Mucosa of rectum (tissue), 2 donors: ENCODE measurements around the gene ANXA6.

Source experiments
- H3K27ac ChIP-seq, 2 donors: one replicate each; pipeline ENCODE4 v1.7.0; 2013; ENCODE audit warnings: inconsistent platforms in 2 of 2, low read depth in 2 of 2, low read length in 2 of 2
- H3K27me3 ChIP-seq, 2 donors: one replicate each; pipeline ENCODE4 v1.7.0; 2013; ENCODE audit warnings: low read length in 2 of 2; ENCODE audit not compliant: control insufficient read depth in 2 of 2, insufficient read depth in 2 of 2
- H3K36me3 ChIP-seq, 2 donors: one replicate each; pipeline ENCODE4 v1.7.0; 2013; ENCODE audit warnings: low read length in 2 of 2; ENCODE audit not compliant: control insufficient read depth in 2 of 2, insufficient read depth in 2 of 2
- H3K4me1 ChIP-seq, 2 donors: one replicate each; pipeline ENCODE4 v1.7.0; 2013; ENCODE audit warnings: low read length in 2 of 2, mild to moderate bottlenecking in 1 of 2; ENCODE audit not compliant: control insufficient read depth in 2 of 2, insufficient read depth in 2 of 2
- H3K4me3 ChIP-seq, 2 donors: one replicate each; pipeline ENCODE4 v1.7.0; 2013; ENCODE audit warnings: low read length in 2 of 2
- H3K9ac ChIP-seq, 2 donors: one replicate each; pipeline ENCODE4 v1.7.0; 2013; ENCODE audit warnings: low read length in 2 of 2, low read depth in 1 of 2, mild to moderate bottlenecking in 1 of 2
- H3K9me3 ChIP-seq, 2 donors: one replicate each; pipeline ENCODE4 v1.7.0; 2013; ENCODE audit warnings: low read length in 2 of 2; ENCODE audit not compliant: control insufficient read depth in 2 of 2
- donor health status: healthy.
- donor health status: Normal muscosa, but diverticular disease.

ANXA6 gene

GRCh38 chr5:151107084-151107483 lies 50.5 kb downstream of the ANXA6 start:
- Histone ChIP-seq H3K27me3 (no peaks in the 10 kb centered on the region), H3K9ac (peak overlapping the region; percentile 28 to 58), H3K36me3 (peaks cover 8 to 51% of the 10 kb centered on the region in 2 donors), H3K4me1 (peaks cover 38 to 54% of the 10 kb centered on the region in 2 donors), H3K27ac (peak overlapping the region; percentile 75 to 85), H3K4me3 (peak overlapping the region in 1 of 2 donors; percentile 14), H3K9me3 (no peaks in the 10 kb centered on the region)

GRCh38 chr5:151106509-151106908 lies 51.1 kb downstream of the ANXA6 start:
- Histone ChIP-seq H3K27ac (peak overlapping the region; percentile 75 to 85), H3K36me3 (peaks cover 8 to 55% of the 10 kb centered on the region in 2 donors), H3K9ac (peak overlapping the region; percentile 28 to 58), H3K4me1 (peaks cover 42 to 59% of the 10 kb centered on the region in 2 donors), H3K9me3 (no peaks in the 10 kb centered on the region), H3K27me3 (no peaks in the 10 kb centered on the region), H3K4me3 (peak overlapping the region in 1 of 2 donors; percentile 14)

GRCh38 chr5:151106043-151106442 lies 51.5 kb downstream of the ANXA6 start:
- H3K9ac ChIP-seq, result no peak overlapping the region
- peaks cover 46 to 60% of the 10 kb centered on the region in 2 donors for H3K4me1 ChIP-seq
- H3K4me3 ChIP-seq, result peak overlapping the region in 1 of 2 donors; percentile 14
- H3K9me3 ChIP-seq, result no peaks in the 10 kb centered on the region
- peaks cover 8 to 57% of the 10 kb centered on the region in 2 donors for H3K36me3 ChIP-seq
- no peaks in the 10 kb centered on the region for H3K27me3 ChIP-seq
- H3K27ac ChIP-seq, result peak overlapping the region; percentile 75 to 85

GRCh38 chr5:151105561-151105960 lies 52.0 kb downstream of the ANXA6 start:
- no peak overlapping the region for H3K9ac ChIP-seq
- peaks cover 48 to 60% of the 10 kb centered on the region in 2 donors for H3K4me1 ChIP-seq
- H3K27ac ChIP-seq, result peak overlapping the region; percentile 25 to 85
- no peak overlapping the region for H3K4me3 ChIP-seq
- peaks cover 8 to 53% of the 10 kb centered on the region in 2 donors for H3K36me3 ChIP-seq
- H3K27me3 ChIP-seq, result no peaks in the 10 kb centered on the region
- no peaks in the 10 kb centered on the region for H3K9me3 ChIP-seq

GRCh38 chr5:151104795-151105194 lies 52.8 kb downstream of the ANXA6 start:
- Histone ChIP-seq H3K4me1 (peaks cover 51 to 63% of the 10 kb centered on the region in 2 donors), H3K27me3 (no peaks in the 10 kb centered on the region), H3K9me3 (no peaks in the 10 kb centered on the region), H3K4me3 (no peak overlapping the region), H3K9ac (no peak overlapping the region), H3K36me3 (peaks cover 8 to 47% of the 10 kb centered on the region in 2 donors), H3K27ac (peak overlapping the region; percentile 24 to 44)

DNA sequence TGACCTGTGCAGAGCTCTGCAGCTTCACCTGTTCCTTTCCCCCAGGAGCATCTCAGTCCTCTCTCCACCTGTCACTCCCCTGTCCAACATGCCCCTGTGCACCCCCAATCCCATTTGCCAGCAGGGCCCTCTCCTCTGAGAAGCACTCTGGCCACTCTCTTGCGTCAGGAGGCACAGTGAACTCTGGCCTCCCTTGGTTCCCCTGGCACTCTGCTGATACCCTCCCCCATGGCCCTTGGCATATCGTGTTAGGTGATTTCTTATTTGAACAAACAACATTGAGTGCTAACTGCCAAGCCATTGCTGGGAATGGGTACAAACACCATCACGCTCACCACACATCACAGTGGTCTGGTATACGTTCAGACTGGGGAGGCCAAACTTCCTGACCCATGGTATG lies 55.8 kb downstream of the ANXA6 start:
- Histone ChIP-seq H3K4me1 (peaks cover 49 to 58% of the 10 kb centered on the region in 2 donors), H3K27ac (peak overlapping the region in 1 of 2 donors; percentile 82), H3K4me3 (no peak overlapping the region), H3K9ac (no peak overlapping the region), H3K9me3 (no peaks in the 10 kb centered on the region), H3K27me3 (no peaks in the 10 kb centered on the region), H3K36me3 (peaks cover 0 to 32% of the 10 kb centered on the region in 2 donors)

DNA sequence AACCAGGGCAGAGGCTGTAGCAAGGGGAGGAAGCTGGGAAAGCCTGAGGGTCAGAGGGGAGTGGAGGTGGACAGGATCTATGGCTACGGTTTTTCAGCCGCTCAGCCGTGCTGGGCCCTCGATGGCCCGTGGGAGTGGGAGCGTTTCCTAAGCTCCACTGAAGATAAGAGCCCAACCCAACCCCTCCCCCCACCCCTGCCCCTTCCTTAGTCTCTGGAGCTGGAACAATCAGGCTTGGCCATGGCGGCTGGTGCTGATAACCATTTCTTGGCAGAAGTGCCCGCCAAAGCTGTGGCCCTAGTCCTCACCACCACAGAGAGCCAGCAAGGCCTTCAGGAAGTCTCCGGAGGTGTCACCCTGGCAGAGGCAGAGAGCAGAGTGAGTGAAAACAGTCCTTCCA lies 56.4 kb downstream of the ANXA6 start:
- Histone ChIP-seq H3K4me1 (peaks cover 50 to 58% of the 10 kb centered on the region in 2 donors), H3K9ac (peak overlapping the region in 1 of 2 donors; percentile 44), H3K9me3 (no peaks in the 10 kb centered on the region), H3K27ac (peak overlapping the region; percentile 81 to 82), H3K36me3 (peaks cover 0 to 26% of the 10 kb centered on the region in 2 donors), H3K27me3 (no peaks in the 10 kb centered on the region), H3K4me3 (no peak overlapping the region)

- Histone ChIP-seq H3K27me3 (no peaks in the 10 kb centered on the region), H3K4me3 (no peak overlapping the region), H3K36me3 (peaks cover 0 to 24% of the 10 kb centered on the region in 2 donors), H3K4me1 (peaks cover 51 to 58% of the 10 kb centered on the region in 2 donors), H3K9me3 (no peaks in the 10 kb centered on the region), H3K9ac (peak overlapping the region; percentile 38 to 44), H3K27ac (peak overlapping the region; percentile 81 to 82)
These were observed 56.9 kb downstream of the ANXA6 start for GRCh38 chr5:151100681-151101080.

- H3K27me3 ChIP-seq, result no peaks in the 10 kb centered on the region
- H3K9me3 ChIP-seq, result no peaks in the 10 kb centered on the region
- no peak overlapping the region for H3K9ac ChIP-seq
- H3K27ac ChIP-seq, result peak overlapping the region; percentile 81 to 82
- no peak overlapping the region for H3K4me3 ChIP-seq
- peaks cover 0 to 13% of the 10 kb centered on the region in 2 donors for H3K36me3 ChIP-seq
- peaks cover 66 to 70% of the 10 kb centered on the region in 2 donors for H3K4me1 ChIP-seq
These were observed 58.8 kb downstream of the ANXA6 start for GRCh38 chr5:151098768-151099121.

GRCh38 chr5:151097820-151098767 lies 59.5 kb downstream of the ANXA6 start:
- Histone ChIP-seq H3K27ac (peak overlapping the region in 1 of 2 donors; percentile 82), H3K4me3 (no peak overlapping the region), H3K9ac (no peak overlapping the region), H3K9me3 (no peaks in the 10 kb centered on the region), H3K27me3 (no peaks in the 10 kb centered on the region), H3K4me1 (peaks cover 73 to 77% of the 10 kb centered on the region in 2 donors), H3K36me3 (peaks cover 0 to 9% of the 10 kb centered on the region in 2 donors)
